HG02763 (cell line): ENCODE data around the gene ZNF629.

ENCODE experiments used
- ATAC-seq: cut with Tn5 transposase; IDR thresholded peaks from one replicate; pipeline ENCODE4 v1.9.1; 2021; ENCODE audit warnings: mild to moderate bottlenecking, moderate library complexity; ENCODE audit not compliant: unreplicated experiment

ZNF629 gene

GRCh38 chr16:30767767-30768465, 19.1 kb downstream of the ZNF629 start:
- no peak for ATAC-seq

DNA sequence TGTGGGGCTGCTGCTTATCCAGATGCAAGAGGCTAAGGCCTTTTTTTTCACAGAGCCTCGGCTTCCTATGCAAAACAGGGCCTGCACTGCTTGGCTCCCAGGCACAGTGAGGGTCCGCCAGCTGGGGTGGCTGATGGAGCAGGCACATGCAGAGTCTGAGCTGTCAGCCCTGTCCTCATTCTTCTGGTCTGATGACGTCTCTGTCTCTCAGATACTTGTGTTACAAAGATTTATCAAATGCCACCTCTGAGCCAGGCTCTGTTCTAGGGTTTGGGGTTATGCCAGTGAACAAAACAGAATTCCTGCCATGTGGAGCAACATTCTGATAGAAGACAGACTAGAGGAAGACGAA, 20.1 kb downstream of the ZNF629 start:
- no peak for ATAC-seq

- ATAC-seq = no peak
Measured at GRCh38 chr16:30766206-30766932, 20.6 kb downstream of the ZNF629 start.

DNA sequence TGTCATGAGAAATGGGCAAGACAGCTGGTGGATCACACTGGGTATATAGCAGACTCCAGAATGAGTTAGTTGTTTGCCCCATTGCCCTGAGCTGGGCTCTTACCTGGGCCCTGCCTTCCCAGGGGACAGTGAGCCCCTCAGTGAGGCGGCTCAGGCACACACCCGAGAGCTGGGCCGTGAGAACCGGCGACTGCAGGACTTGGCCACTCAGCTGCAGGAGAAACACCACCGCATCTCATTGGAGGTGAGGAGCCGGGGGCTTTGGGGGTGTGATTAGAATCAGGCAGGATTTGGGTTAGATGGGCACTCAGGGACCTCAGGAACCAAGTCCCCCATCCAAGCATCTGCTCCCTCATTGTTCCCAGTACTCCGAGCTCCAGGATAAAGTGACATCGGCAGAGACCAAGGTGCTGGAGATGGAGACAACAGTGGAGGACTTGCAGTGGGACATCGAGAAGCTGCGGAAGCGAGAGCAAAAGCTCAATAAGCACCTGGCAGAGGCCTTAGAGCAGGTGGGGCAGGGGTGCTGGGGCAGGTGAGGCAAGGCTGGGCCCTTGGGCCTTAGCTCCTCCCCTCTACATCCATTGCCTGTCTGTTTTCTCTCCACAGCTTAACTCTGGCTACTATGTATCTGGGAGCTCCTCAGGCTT, 22.1 kb downstream of the ZNF629 start:
- ATAC-seq = no peak

- ATAC-seq = no peak
Measured at GRCh38 chr16:30764086-30764485, 22.9 kb downstream of the ZNF629 start.

- no peak for ATAC-seq
Measured at GRCh38 chr16:30762991-30763725, 23.8 kb downstream of the ZNF629 start.

DNA sequence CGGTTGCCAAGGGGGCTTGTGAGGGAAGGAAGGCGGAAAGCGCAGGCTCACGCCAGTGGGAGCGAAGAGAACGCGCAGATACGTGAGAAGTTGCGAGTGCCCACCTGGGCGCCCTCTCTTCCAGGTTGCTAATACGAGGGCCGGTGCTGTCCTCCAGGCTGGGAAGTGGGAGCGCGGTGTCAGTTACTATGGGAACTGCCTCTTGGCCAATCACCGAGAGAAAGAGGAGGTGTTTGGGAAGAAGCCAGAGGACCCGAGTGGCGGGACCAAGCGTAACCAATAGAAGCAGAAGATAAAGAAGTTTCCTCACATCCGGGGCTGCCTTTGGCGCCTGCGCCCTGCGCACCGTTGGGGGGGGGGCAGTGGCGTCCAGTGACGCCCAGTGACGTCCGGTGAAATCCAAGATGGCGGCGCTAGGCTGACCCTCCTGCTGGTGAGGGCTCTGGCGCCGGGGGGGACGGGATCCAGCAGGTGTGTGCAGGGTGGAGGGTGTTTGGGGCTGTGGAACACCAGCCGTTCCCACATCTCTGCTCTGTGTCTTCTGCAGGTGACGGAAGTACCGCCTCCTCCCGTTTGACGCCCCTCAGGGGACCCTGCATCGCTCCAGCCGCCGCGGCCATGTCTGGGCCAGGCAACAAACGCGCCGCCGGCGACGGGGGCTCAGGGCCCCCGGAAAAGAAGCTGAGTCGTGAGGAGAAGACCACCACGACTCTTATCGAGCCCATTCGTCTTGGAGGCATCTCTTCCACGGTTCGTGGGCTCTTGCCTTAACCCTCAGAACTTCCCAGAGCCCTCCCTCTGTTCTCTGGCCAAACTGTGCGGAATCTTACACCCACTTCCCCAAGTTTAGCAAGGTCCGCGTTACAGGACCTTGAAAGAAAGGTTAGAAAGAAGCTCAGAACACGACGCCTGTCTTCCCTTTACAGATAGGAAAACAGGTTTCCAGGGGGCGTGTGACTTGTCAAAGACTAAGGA, 24.8 kb downstream of the ZNF629 start, which contains the start of the genes CFAP119 and RNF40:
Gene CFAP119 (minus strand): TSS at position 135 of the 975 bp plus-strand sequence. CDS start 314 bp downstream, outside the sequence.
Gene RNF40 (plus strand): TSS at position 395 of the 975 bp plus-strand sequence. CDS start 224 bp downstream, at position 619.
- ATAC-seq = peak; percentile 85

GRCh38 chr16:30761427-30761927, 25.5 kb downstream of the ZNF629 start:
- peak; percentile 20 for ATAC-seq

DNA sequence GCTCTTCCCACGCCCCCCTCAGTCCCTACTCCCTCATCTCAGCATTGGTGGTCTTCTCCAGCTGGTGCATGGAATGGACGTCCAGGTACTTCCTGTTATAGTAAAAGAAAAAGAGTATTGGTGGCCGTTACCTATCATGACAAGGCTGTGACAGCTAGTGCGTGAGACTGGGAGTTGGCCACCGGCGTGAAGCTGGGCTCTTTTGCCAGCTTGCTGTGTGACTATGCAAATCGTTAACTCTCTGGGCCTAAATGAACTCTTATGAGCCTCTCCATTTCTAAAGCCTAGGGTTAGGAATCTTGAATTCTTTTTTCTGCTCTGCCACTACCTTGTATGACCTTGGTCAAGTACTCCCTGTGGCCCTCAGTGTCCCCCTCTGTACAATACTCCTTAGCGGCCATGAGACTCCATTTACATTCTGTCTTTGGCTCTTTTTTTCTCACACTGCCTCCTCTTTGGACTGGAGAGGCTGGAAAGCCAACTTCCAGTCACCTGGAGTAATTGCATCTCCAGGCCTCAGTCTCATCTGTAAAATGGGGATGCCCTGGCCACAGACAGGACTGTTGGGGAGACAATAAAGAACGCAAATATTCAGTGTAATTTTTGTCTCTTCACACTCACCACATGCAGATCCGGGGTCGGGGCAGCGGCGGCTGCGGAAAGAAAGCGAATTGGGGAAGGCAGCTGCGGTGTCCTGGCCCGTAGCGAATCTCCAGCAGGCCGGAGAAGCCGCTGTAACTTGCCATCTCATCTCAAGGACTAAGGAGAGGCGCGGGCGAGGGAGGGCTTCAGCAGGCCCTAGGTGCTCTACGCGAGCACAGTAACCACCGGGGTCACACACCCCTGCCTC, 26.2 kb downstream of the ZNF629 start:
- no peak for ATAC-seq

DNA sequence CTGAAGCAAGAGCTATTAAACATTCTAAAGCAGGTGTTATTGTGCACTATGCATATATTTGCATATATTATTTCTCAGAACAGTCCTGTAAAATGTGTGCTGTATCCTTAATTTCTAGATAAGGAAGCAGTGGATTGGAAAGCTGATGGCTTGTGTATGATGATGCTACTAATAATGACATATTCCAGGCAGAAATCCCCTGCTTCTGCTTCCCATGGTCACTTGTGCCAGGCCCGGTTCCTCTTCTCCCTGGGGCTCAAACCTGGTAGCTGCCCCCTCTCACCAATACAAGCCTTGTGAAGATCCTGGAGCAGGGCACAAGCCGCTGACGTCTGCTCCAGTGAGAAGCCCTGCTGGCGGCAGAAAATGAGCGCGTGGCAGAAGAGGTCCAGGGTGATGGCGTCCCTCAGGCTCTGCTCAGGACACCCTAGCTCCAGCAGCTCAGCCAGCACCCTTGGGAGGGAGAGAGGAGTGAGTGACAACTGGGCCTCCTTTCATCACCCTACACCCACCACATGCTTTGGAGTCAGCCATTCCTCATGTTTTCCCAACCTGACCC, 26.9 kb downstream of the ZNF629 start:
- no peak for ATAC-seq

DNA sequence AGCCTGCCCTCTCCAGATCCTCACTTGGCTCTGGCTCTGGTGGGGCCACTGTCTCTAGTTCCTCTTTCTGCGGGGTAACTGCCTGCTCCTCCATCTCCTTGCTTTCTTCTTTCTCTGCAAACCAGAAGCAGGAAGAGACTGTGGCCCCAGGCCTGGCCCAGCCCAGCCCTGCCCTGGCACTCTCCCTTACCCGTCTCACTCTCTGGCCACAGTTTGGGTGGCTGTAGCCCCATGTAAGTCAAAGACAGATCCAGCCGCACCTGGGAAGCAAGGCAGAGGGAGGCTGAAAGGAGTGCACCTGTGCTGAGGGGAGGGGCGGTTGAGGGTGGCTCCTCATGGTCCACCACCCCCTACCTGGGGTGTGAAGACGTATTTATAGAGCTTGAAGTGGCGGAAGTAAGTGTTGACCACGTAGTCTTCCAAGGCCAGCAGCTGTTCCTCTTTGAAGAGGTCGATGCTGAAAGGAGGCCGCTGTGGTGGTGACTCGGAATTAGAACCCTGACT, 28.0 kb downstream of the ZNF629 start:
- no peak for ATAC-seq

- no peak for ATAC-seq
Measured at GRCh38 chr16:30757316-30757715, 29.7 kb downstream of the ZNF629 start.

DNA sequence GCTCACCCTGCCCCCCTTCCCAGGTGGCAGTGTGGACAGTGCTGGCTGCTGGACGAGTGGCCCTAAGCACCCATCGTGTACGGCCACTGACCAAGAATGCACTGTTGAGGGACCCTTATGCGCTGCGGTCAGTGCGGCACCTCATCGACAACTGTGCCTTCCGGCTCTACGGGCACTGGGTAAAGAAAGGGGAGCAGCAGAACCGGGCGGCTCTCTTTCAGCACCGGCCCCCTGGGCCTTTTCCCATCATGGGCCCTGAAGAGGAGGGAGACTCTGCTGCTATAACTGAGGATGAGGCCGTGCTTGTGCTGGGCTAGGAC, 30.3 kb downstream of the ZNF629 start:
- no peak for ATAC-seq

DNA sequence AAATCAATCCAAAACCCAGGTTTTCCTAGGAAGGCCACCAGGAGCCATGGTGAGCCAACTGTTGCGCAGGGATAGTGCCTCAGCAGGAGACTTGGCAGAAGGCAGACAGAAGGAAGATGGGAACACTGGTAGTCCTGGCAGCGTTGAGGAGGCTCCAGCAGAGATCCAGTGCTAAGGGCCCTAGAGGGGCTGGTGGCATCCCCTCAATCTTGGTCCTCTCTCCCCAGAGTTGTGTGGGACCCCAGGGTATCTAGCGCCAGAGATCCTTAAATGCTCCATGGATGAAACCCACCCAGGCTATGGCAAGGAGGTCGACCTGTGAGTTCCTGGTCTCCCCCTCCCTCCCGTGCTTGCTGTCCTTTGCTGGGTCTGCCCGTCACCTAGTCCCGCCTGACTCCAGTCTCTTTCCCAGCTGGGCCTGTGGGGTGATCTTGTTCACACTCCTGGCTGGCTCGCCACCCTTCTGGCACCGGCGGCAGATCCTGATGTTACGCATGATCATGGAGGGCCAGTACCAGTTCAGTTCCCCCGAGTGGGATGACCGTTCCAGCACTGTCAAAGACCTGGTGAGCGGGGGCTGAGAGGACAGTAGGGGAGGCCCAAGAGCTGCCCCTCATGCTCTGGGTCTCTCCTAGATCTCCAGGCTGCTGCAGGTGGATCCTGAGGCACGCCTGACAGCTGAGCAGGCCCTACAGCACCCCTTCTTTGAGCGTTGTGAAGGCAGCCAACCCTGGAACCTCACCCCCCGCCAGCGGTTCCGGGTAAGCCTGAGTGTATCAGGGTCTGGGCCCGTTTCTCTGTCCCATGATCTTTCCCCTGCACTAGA, 30.8 kb downstream of the ZNF629 start:
- no peak for ATAC-seq

DNA sequence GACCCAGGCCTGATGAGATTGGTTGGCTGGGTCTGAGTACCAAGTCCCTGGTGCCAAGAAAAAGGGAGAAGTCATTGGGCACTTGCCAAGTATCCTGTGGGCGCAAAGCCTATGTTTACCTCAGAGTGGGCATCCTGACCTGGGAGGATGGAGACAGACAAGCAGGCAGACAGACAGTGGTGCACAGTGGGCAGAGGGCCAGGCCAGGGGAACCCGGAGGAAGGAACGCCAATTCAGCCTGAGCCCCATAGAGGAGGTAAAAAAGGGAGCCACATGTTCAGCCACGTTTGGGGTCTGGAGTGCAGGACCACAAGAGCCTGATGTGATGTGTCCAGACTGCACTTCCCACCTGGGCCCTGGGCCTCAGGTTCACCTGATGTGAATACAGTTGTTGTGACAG, 33.4 kb downstream of the ZNF629 start:
- ATAC-seq = no peak

DNA sequence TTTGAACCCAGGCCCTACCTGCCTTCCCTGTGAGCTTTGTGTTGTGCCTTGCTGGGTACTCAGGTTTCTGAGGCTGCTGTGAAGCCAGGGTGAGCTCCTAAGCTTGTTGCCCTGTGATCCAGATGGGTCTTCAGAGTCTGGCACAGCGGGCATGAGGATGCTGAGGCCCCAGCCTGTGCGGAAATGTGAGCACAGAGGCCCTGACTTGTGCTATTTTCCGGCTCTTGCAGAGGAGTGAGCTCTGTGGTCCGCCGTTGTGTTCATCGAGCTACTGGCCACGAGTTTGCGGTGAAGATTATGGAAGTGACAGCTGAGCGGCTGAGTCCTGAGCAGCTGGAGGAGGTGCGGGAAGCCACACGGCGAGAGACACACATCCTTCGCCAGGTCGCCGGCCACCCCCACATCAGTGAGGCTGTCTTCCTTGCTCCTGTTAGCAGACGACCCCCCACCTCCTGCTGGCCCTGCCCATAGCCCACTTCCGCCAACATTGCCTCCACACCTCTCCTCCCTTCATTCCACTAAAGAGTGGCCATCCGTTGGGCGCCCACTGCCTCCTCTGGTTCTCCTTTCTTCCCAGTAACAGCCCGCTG, 36.0 kb downstream of the ZNF629 start:
- ATAC-seq = no peak

- ATAC-seq = no peak
Measured at GRCh38 chr16:30750201-30750600, 36.8 kb downstream of the ZNF629 start.
